ENCODE results near the gene PTGS1. TPM values are rescaled to one million over a fixed set of nuclear protein-coding genes. Genes with fewer than 3 reads are reported as not detected.

Gene PTGS1
- total and polyA plus RNA-seq, 2 of the 13 experiments (the other 11 are each of a cell fraction or from before 2014, with no cell fraction given): 0.07 to 0.08 TPM

DNA sequence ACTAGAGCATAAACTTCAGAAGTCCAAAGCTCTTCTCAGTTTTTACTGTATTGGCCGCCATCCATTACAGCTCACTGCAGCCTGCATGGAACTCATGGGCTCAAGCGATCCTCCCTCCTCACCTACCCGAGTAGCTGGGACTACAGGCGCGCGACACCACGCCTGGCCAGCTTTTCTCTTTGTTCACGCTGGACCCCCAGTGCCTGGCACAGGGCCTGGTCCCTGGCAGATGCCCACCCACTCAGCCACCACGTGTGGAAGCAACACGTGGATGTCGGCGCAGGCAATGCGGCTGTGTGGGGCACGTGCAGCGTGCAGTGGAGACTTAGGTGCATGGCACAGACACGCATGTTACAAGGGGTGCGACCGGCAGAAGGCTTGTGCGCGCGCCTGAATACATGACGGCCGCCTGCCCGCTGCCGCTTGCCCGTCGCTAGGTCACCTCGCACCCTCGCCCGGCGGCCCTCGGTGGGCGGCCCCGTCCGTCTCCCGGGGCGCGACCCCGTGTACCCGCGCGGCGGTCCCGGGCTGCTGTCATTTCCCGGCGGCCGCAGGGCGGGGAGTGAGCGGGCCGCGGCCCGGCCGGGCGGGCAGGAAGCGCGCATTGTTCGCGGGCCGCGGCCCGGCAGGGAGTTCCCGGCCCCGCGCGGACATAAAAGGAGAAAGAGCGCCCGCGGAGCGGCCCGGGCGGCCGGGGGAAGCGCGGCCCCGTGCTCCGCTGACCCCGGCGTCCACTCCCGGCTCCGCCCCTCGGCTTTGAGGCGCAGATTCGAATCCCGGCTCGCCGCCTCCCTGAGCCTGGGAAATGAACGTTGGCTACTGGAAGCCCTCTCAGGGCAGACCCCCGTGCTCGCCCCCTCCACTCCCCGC, 24.1 kb upstream of the PTGS1 start (continued):
- TF ChIP-seq GABPA (IDR thresholded peaks at IDR 0.05; ENCODE audit: low read depth, low read length) (no peak), GABPA (CRISPR knock-in tag; IDR thresholded peaks at IDR 0.05; ENCODE audit: low read depth) (no peak), ZNF891 (CRISPR knock-in tag; IDR thresholded peaks at IDR 0.05) (peak; percentile 37; the same call in 1 of the 2 replicates), SPEN (CRISPR knock-in tag; IDR thresholded peaks at IDR 0.05; ENCODE audit: low read depth) (peak; percentile 46), MLLT10 (CRISPR knock-in tag; IDR thresholded peaks at IDR 0.05) (no peak), THAP11 (CRISPR knock-in tag; IDR thresholded peaks at IDR 0.05) (peak; percentile 29; the same call in 1 of the 2 replicates), HNF4G (IDR thresholded peaks at IDR 0.05; ENCODE audit: borderline replicate concordance, low read depth, low read length) (no peak), HNF4G (CRISPR knock-in tag; IDR thresholded peaks at IDR 0.05; ENCODE audit: borderline replicate concordance, low read depth) (no peak), PTBP1 (IDR thresholded peaks at IDR 0.05; ENCODE audit: low read depth, low read length, poor library complexity, severe bottlenecking) (no peak)
- TF ChIP-seq, protein P1, sequence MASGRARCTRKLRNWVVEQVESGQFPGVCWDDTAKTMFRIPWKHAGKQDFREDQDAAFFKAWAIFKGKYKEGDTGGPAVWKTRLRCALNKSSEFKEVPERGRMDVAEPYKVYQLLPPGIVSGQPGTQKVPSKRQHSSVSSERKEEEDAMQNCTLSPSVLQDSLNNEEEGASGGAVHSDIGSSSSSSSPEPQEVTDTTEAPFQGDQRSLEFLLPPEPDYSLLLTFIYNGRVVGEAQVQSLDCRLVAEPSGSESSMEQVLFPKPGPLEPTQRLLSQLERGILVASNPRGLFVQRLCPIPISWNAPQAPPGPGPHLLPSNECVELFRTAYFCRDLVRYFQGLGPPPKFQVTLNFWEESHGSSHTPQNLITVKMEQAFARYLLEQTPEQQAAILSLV (CRISPR knock-in tag; IDR thresholded peaks at IDR 0.05; ENCODE audit: borderline replicate concordance): 0 out of 2 replicates have a peak, but pooled peaks have one; percentile 34
- TF ChIP-seq, protein P2, sequence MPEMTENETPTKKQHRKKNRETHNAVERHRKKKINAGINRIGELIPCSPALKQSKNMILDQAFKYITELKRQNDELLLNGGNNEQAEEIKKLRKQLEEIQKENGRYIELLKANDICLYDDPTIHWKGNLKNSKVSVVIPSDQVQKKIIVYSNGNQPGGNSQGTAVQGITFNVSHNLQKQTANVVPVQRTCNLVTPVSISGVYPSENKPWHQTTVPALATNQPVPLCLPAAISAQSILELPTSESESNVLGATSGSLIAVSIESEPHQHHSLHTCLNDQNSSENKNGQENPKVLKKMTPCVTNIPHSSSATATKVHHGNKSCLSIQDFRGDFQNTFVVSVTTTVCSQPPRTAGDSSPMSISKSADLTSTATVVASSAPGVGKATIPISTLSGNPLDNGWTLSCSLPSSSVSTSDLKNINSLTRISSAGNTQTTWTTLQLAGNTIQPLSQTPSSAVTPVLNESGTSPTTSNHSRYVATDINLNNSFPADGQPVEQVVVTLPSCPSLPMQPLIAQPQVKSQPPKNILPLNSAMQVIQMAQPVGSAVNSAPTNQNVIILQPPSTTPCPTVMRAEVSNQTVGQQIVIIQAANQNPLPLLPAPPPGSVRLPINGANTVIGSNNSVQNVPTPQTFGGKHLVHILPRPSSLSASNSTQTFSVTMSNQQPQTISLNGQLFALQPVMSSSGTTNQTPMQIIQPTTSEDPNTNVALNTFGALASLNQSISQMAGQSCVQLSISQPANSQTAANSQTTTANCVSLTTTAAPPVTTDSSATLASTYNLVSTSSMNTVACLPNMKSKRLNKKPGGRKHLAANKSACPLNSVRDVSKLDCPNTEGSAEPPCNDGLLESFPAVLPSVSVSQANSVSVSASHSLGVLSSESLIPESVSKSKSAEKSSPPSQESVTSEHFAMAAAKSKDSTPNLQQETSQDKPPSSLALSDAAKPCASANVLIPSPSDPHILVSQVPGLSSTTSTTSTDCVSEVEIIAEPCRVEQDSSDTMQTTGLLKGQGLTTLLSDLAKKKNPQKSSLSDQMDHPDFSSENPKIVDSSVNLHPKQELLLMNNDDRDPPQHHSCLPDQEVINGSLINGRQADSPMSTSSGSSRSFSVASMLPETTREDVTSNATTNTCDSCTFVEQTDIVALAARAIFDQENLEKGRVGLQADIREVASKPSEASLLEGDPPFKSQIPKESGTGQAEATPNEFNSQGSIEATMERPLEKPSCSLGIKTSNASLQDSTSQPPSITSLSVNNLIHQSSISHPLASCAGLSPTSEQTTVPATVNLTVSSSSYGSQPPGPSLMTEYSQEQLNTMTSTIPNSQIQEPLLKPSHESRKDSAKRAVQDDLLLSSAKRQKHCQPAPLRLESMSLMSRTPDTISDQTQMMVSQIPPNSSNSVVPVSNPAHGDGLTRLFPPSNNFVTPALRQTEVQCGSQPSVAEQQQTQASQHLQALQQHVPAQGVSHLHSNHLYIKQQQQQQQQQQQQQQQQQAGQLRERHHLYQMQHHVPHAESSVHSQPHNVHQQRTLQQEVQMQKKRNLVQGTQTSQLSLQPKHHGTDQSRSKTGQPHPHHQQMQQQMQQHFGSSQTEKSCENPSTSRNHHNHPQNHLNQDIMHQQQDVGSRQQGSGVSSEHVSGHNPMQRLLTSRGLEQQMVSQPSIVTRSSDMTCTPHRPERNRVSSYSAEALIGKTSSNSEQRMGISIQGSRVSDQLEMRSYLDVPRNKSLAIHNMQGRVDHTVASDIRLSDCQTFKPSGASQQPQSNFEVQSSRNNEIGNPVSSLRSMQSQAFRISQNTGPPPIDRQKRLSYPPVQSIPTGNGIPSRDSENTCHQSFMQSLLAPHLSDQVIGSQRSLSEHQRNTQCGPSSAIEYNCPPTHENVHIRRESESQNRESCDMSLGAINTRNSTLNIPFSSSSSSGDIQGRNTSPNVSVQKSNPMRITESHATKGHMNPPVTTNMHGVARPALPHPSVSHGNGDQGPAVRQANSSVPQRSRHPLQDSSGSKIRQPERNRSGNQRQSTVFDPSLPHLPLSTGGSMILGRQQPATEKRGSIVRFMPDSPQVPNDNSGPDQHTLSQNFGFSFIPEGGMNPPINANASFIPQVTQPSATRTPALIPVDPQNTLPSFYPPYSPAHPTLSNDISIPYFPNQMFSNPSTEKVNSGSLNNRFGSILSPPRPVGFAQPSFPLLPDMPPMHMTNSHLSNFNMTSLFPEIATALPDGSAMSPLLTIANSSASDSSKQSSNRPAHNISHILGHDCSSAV (CRISPR knock-in tag; IDR thresholded peaks at IDR 0.05; ENCODE audit: borderline replicate concordance): no peak
- TF ChIP-seq, protein P3, sequence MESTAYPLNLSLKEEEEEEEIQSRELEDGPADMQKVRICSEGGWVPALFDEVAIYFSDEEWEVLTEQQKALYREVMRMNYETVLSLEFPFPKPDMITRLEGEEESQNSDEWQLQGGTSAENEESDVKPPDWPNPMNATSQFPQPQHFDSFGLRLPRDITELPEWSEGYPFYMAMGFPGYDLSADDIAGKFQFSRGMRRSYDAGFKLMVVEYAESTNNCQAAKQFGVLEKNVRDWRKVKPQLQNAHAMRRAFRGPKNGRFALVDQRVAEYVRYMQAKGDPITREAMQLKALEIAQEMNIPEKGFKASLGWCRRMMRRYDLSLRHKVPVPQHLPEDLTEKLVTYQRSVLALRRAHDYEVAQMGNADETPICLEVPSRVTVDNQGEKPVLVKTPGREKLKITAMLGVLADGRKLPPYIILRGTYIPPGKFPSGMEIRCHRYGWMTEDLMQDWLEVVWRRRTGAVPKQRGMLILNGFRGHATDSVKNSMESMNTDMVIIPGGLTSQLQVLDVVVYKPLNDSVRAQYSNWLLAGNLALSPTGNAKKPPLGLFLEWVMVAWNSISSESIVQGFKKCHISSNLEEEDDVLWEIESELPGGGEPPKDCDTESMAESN (CRISPR knock-in tag; conservative IDR thresholded peaks at IDR 0.05): peak; percentile 56; the same call in 1 of the 2 replicates
- TF ChIP-seq, protein P4, sequence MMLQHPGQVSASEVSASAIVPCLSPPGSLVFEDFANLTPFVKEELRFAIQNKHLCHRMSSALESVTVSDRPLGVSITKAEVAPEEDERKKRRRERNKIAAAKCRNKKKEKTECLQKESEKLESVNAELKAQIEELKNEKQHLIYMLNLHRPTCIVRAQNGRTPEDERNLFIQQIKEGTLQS (CRISPR knock-in tag; IDR thresholded peaks at IDR 0.05): peak; percentile 24; the same call in 1 of the 2 replicates
- TF ChIP-seq, protein P5, sequence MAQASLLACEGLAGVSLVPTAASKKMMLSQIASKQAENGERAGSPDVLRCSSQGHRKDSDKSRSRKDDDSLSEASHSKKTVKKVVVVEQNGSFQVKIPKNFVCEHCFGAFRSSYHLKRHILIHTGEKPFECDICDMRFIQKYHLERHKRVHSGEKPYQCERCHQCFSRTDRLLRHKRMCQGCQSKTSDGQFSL (CRISPR knock-in tag; IDR thresholded peaks at IDR 0.05): peak; percentile 59; the same call in 1 of the 2 replicates
- TF ChIP-seq, protein P6, sequence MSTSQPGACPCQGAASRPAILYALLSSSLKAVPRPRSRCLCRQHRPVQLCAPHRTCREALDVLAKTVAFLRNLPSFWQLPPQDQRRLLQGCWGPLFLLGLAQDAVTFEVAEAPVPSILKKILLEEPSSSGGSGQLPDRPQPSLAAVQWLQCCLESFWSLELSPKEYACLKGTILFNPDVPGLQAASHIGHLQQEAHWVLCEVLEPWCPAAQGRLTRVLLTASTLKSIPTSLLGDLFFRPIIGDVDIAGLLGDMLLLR (CRISPR knock-in tag; IDR thresholded peaks at IDR 0.05): peak; percentile 84; the same call in 1 of the 2 replicates

Data from HepG2 (cell line).